Measurements from ENCODE around the gene MORN1. TPM values are rescaled to one million over a fixed set of nuclear protein-coding genes. Genes with fewer than 3 reads are reported as not detected.

MORN1 gene
- total and polyA plus RNA-seq, 2 of the 8 experiments (the other 6 are each of a cell fraction or from before 2014, with no cell fraction given): 5.0 to 9.1 TPM

DNA sequence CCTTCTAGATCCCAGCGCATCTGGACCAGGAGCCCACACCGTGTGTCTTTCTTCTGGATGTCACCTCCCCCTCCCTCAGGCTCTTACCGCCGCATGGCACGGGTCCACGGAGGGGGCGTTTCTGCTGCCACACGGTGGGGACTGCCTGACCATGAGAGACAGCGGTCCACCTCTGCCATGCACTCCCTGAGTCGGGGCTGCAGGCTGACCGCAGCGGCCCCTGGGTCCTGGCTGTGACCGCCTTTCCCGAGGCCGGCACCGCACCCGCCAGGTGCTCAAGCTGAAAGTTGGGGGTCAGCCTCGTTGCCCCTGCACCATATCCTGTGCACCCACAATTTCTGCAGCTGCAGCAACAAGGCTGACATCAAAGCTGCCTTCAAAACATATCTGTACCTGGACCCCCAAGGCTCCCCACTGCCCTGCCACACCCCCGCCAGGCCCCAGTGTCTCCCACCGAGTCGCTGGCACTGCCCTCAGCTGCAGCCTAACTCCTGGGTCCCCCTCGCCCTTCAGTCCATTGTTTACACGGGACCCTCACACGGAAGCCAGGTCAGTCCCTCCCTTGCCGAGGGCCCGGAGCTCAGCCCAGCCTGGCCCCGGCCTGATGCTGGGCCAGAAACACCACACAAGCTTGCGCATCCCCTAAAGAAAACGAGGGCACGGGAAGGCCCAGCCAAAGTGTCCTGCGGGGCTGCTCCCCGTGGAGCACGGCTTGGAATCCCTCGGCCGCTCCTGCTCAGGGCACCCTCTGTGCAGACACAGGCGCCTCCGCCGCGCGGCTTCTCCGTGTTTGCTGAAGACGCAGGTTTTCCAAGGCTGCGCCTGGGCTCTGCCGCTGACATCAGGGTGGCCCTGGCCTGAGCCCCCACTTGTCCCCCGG, 51.9 kb downstream of the MORN1 start (continued):
- TF ChIP-seq SP2 (IDR thresholded peaks at IDR 0.05; ENCODE audit: low read length): no peak
- no peak for TF ChIP-seq BACH1 (IDR thresholded peaks at IDR 0.05; ENCODE audit: low read length)

All from H1 (cell line).